ENCODE data around the gene SETD1A.

The SETD1A gene

GRCh38 chr16:30957456-30958174 lies at the start of gene SETD1A:
Gene SETD1A (plus strand): TSS chr16:30957754. CDS start chr16:30958732, 978 bp downstream.
- peaks cover 16% of the 10 kb centered on the region; the same call in 1 of the 2 replicates for H3K36me3 ChIP-seq (ENCODE audit: insufficient read depth, low read length)

GRCh38 chr16:30910427-30911029 lies 47.0 kb upstream of the SETD1A start:
- H3K4me3 ChIP-seq (ENCODE audit: low read depth, low read length): no peak overlapping the region
- H3K36me3 ChIP-seq (ENCODE audit: insufficient read depth, low read length): no peaks in the 10 kb centered on the region
- no peaks in the 10 kb centered on the region for H3K79me2 ChIP-seq (ENCODE audit: control insufficient read depth, insufficient read depth, low read length, unreplicated experiment)
- H2AFZ ChIP-seq (ENCODE audit: low read length, unreplicated experiment): no peak overlapping the region
- no peaks in the 10 kb centered on the region for H3K4me1 ChIP-seq (ENCODE audit: control insufficient read depth, insufficient read depth, low read length, unreplicated experiment)
- H3K27me3 ChIP-seq (ENCODE audit: insufficient read depth, low read length): no peaks in the 10 kb centered on the region
- no peak overlapping the region for H3K27ac ChIP-seq (ENCODE audit: low read depth, low read length)

More at GRCh38 chr16:30957456-30958174, at the start of gene SETD1A:
- H3K4me1 ChIP-seq (ENCODE audit: control insufficient read depth, insufficient read depth, low read length, unreplicated experiment): peaks cover 20% of the 10 kb centered on the region
- peaks cover 15% of the 10 kb centered on the region for H3K79me2 ChIP-seq (ENCODE audit: control insufficient read depth, insufficient read depth, low read length, unreplicated experiment)
- H3K27ac ChIP-seq (ENCODE audit: low read depth, low read length): peak within 1 kb of the TSS; percentile 96
- peak within 1 kb of the TSS; percentile 97 for H2AFZ ChIP-seq (ENCODE audit: low read length, unreplicated experiment)
- no peaks in the 10 kb centered on the region for H3K27me3 ChIP-seq (ENCODE audit: insufficient read depth, low read length)
- peak within 1 kb of the TSS; percentile 93 for H3K4me3 ChIP-seq (ENCODE audit: low read depth, low read length)

GRCh38 chr16:30912794-30913412 lies 44.7 kb upstream of the SETD1A start:
- H3K27me3 ChIP-seq (ENCODE audit: insufficient read depth, low read length): no peaks in the 10 kb centered on the region
- no peaks in the 10 kb centered on the region for H3K79me2 ChIP-seq (ENCODE audit: control insufficient read depth, insufficient read depth, low read length, unreplicated experiment)
- H3K27ac ChIP-seq (ENCODE audit: low read depth, low read length): no peak overlapping the region
- H3K4me1 ChIP-seq (ENCODE audit: control insufficient read depth, insufficient read depth, low read length, unreplicated experiment): no peaks in the 10 kb centered on the region
- no peak overlapping the region for H3K4me3 ChIP-seq (ENCODE audit: low read depth, low read length)
- H3K36me3 ChIP-seq (ENCODE audit: insufficient read depth, low read length): no peaks in the 10 kb centered on the region
- H2AFZ ChIP-seq (ENCODE audit: low read length, unreplicated experiment): no peak overlapping the region

- H3K4me3 ChIP-seq (ENCODE audit: low read depth, low read length): no peak overlapping the region
- no peak overlapping the region for H3K27ac ChIP-seq (ENCODE audit: low read depth, low read length)
- H2AFZ ChIP-seq (ENCODE audit: low read length, unreplicated experiment): no peak overlapping the region
- H3K79me2 ChIP-seq (ENCODE audit: control insufficient read depth, insufficient read depth, low read length, unreplicated experiment): no peaks in the 10 kb centered on the region
- H3K36me3 ChIP-seq (ENCODE audit: insufficient read depth, low read length): no peaks in the 10 kb centered on the region
- H3K27me3 ChIP-seq (ENCODE audit: insufficient read depth, low read length): no peaks in the 10 kb centered on the region
- H3K4me1 ChIP-seq (ENCODE audit: control insufficient read depth, insufficient read depth, low read length, unreplicated experiment): no peaks in the 10 kb centered on the region
Measured at GRCh38 chr16:30914830-30915229, 42.7 kb upstream of the SETD1A start.

- no peaks in the 10 kb centered on the region for H3K79me2 ChIP-seq (ENCODE audit: control insufficient read depth, insufficient read depth, low read length, unreplicated experiment)
- H3K27ac ChIP-seq (ENCODE audit: low read depth, low read length): no peak overlapping the region
- no peak overlapping the region for H3K4me3 ChIP-seq (ENCODE audit: low read depth, low read length)
- no peaks in the 10 kb centered on the region for H3K27me3 ChIP-seq (ENCODE audit: insufficient read depth, low read length)
- H3K36me3 ChIP-seq (ENCODE audit: insufficient read depth, low read length): no peaks in the 10 kb centered on the region
- H3K4me1 ChIP-seq (ENCODE audit: control insufficient read depth, insufficient read depth, low read length, unreplicated experiment): no peaks in the 10 kb centered on the region
- no peak overlapping the region for H2AFZ ChIP-seq (ENCODE audit: low read length, unreplicated experiment)
Measured at GRCh38 chr16:30918614-30919013, 38.9 kb upstream of the SETD1A start.

- Histone ChIP-seq H2AFZ (ENCODE audit: low read length, unreplicated experiment) (no peak overlapping the region), H3K4me1 (ENCODE audit: control insufficient read depth, insufficient read depth, low read length, unreplicated experiment) (no peaks in the 10 kb centered on the region), H3K27me3 (ENCODE audit: insufficient read depth, low read length) (no peaks in the 10 kb centered on the region), H3K27ac (ENCODE audit: low read depth, low read length) (no peak overlapping the region), H3K36me3 (ENCODE audit: insufficient read depth, low read length) (no peaks in the 10 kb centered on the region), H3K79me2 (ENCODE audit: control insufficient read depth, insufficient read depth, low read length, unreplicated experiment) (no peaks in the 10 kb centered on the region), H3K4me3 (ENCODE audit: low read depth, low read length) (no peak overlapping the region)
Measured at GRCh38 chr16:30920891-30921290, 36.7 kb upstream of the SETD1A start.

- Histone ChIP-seq H3K79me2 (ENCODE audit: control insufficient read depth, insufficient read depth, low read length, unreplicated experiment) (no peaks in the 10 kb centered on the region), H3K36me3 (ENCODE audit: insufficient read depth, low read length) (no peaks in the 10 kb centered on the region), H3K4me1 (ENCODE audit: control insufficient read depth, insufficient read depth, low read length, unreplicated experiment) (no peaks in the 10 kb centered on the region), H2AFZ (ENCODE audit: low read length, unreplicated experiment) (peak overlapping the region; percentile 30), H3K27me3 (ENCODE audit: insufficient read depth, low read length) (no peaks in the 10 kb centered on the region), H3K4me3 (ENCODE audit: low read depth, low read length) (peak overlapping the region; percentile 77), H3K27ac (ENCODE audit: low read depth, low read length) (no peak overlapping the region)
Measured at GRCh38 chr16:30921459-30921747, 36.2 kb upstream of the SETD1A start.

- Histone ChIP-seq H3K27ac (ENCODE audit: low read depth, low read length) (peak overlapping the region; percentile 45; the same call in 1 of the 2 replicates), H2AFZ (ENCODE audit: low read length, unreplicated experiment) (peak overlapping the region; percentile 30), H3K27me3 (ENCODE audit: insufficient read depth, low read length) (no peaks in the 10 kb centered on the region), H3K4me3 (ENCODE audit: low read depth, low read length) (peak overlapping the region; percentile 77), H3K79me2 (ENCODE audit: control insufficient read depth, insufficient read depth, low read length, unreplicated experiment) (no peaks in the 10 kb centered on the region), H3K4me1 (ENCODE audit: control insufficient read depth, insufficient read depth, low read length, unreplicated experiment) (no peaks in the 10 kb centered on the region), H3K36me3 (ENCODE audit: insufficient read depth, low read length) (no peaks in the 10 kb centered on the region)
Measured at GRCh38 chr16:30921748-30922419, 35.7 kb upstream of the SETD1A start.

GRCh38 chr16:30922420-30922959 lies 35.1 kb upstream of the SETD1A start:
- Histone ChIP-seq H3K27ac (ENCODE audit: low read depth, low read length) (peak overlapping the region; percentile 81), H3K36me3 (ENCODE audit: insufficient read depth, low read length) (no peaks in the 10 kb centered on the region), H2AFZ (ENCODE audit: low read length, unreplicated experiment) (peak overlapping the region; percentile 86)

GRCh38 chr16:30922960-30923535 lies 34.5 kb upstream of the SETD1A start:
- H2AFZ ChIP-seq (ENCODE audit: low read length, unreplicated experiment): peak overlapping the region; percentile 86
- no peaks in the 10 kb centered on the region for H3K4me1 ChIP-seq (ENCODE audit: control insufficient read depth, insufficient read depth, low read length, unreplicated experiment)
- H3K4me3 ChIP-seq (ENCODE audit: low read depth, low read length): peak overlapping the region; percentile 91
- peak overlapping the region; percentile 81 for H3K27ac ChIP-seq (ENCODE audit: low read depth, low read length)
- no peaks in the 10 kb centered on the region for H3K27me3 ChIP-seq (ENCODE audit: insufficient read depth, low read length)
- no peaks in the 10 kb centered on the region for H3K36me3 ChIP-seq (ENCODE audit: insufficient read depth, low read length)
- no peaks in the 10 kb centered on the region for H3K79me2 ChIP-seq (ENCODE audit: control insufficient read depth, insufficient read depth, low read length, unreplicated experiment)

More at GRCh38 chr16:30922420-30922959, 35.1 kb upstream of the SETD1A start:
- peak overlapping the region; percentile 91 for H3K4me3 ChIP-seq (ENCODE audit: low read depth, low read length)
- H3K27me3 ChIP-seq (ENCODE audit: insufficient read depth, low read length): no peaks in the 10 kb centered on the region
- H3K4me1 ChIP-seq (ENCODE audit: control insufficient read depth, insufficient read depth, low read length, unreplicated experiment): no peaks in the 10 kb centered on the region
- no peaks in the 10 kb centered on the region for H3K79me2 ChIP-seq (ENCODE audit: control insufficient read depth, insufficient read depth, low read length, unreplicated experiment)
